NT2/D1 (cell line): ENCODE results near the gene BRD9.
"Not testable (repeated sequence)": the region's sequence is repeated elsewhere in the genome, so short reads cannot be mapped to it uniquely, and the experiment has no call there.

Experiments used
- DNase-seq: peaks from one replicate; pipeline ENCODE4 v3.0.0-alpha.2; 2011; ENCODE audit warnings: low read depth, low spot score
- H3K27me3 ChIP-seq: 2 replicates; pipeline ENCODE4 v1.6.0; 2011; ENCODE audit warnings: mild to moderate bottlenecking; ENCODE audit not compliant: insufficient read length, insufficient read depth
- H3K36me3 ChIP-seq: 2 replicates; pipeline ENCODE4 v1.6.1; 2011; ENCODE audit warnings: mild to moderate bottlenecking, low read length, mixed read lengths; ENCODE audit not compliant: insufficient read depth, insufficient read length
- H3K4me1 ChIP-seq: 2 replicates; pipeline ENCODE4 v1.5.1; 2011; ENCODE audit not compliant: insufficient read depth, insufficient read length
- H3K4me3 ChIP-seq: 2 replicates; pipeline ENCODE4 v1.5.1; 2011; ENCODE audit warnings: low read depth; ENCODE audit not compliant: insufficient read length
- H3K9ac ChIP-seq: 2 replicates; pipeline ENCODE4 v1.6.0; 2011; ENCODE audit warnings: low read depth; ENCODE audit not compliant: insufficient read length
- H3K9me3 ChIP-seq: 2 replicates; pipeline ENCODE4 v1.5.1; 2011; ENCODE audit warnings: mild to moderate bottlenecking, low read length; ENCODE audit not compliant: insufficient read depth
- SUZ12 ChIP-seq: IDR thresholded peaks from 2 replicates; pipeline ENCODE4 v1.6.1; 2011; ENCODE audit not compliant: insufficient read length, insufficient read depth; ENCODE audit errors: extremely low read depth
- YY1 ChIP-seq: IDR thresholded peaks from 2 replicates; pipeline ENCODE4 v1.6.1; 2011; ENCODE audit not compliant: insufficient read length, insufficient read depth
- ZNF274 ChIP-seq: IDR thresholded peaks from 2 replicates; pipeline ENCODE4 v1.6.1; 2011; ENCODE audit warnings: mild to moderate bottlenecking, low read depth, low read length

BRD9 gene

GRCh38 chr5:856531-857425 is 35.8 kb downstream of the BRD9 start:
- Histone ChIP-seq H3K4me1 (no peaks in the 10 kb centered on the region), H3K9ac (no peak overlapping the region), H3K36me3 (peaks cover 42% of the 10 kb centered on the region), H3K9me3 (no peaks in the 10 kb centered on the region), H3K27me3 (no peaks in the 10 kb centered on the region), H3K4me3 (no peak overlapping the region)
- no peak for DNase-seq
- TF ChIP-seq SUZ12, result no peak
- TF ChIP-seq ZNF274, result no peak
- TF ChIP-seq YY1, result no peak

DNA sequence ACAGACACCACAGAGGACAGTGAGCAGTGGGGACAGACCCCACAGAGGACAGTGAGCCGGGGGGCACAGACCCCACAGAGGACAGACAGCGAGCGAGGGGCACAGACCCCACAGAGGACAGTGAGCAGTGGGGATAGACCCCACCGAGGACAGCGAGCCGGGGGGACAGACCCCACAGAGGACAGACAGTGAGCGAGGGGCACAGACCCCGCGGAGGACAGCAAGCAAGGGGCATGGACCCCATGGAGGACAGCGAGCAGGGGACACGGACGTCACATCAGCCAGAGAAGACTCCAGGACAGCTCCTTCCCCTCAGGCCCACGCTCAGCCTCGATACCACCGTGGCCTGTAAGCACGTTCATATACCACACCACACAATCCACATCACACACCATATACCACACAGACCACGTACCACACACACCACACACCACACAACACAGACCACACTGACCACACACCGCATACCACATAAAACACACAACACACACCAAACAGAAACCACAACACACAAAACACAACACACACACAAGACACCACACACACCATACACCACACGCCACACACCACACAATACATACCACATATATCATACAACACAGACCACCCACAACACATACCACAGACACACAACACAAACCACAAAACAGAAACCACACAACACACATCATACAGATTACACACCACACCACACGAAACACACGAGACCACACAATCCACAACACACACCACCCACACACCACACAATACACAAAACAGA is 36.6 kb downstream of the BRD9 start:
- DNase-seq, result no peak
- H3K9ac ChIP-seq, result no peak overlapping the region
- peaks cover under 1% of the 10 kb centered on the region for H3K4me1 ChIP-seq
- H3K36me3 ChIP-seq, result peaks cover 34% of the 10 kb centered on the region
- TF ChIP-seq YY1, result no peak
- no peak for TF ChIP-seq ZNF274
- no peaks in the 10 kb centered on the region for H3K9me3 ChIP-seq
- no peak overlapping the region for H3K4me3 ChIP-seq
- H3K27me3 ChIP-seq, result no peaks in the 10 kb centered on the region

DNA sequence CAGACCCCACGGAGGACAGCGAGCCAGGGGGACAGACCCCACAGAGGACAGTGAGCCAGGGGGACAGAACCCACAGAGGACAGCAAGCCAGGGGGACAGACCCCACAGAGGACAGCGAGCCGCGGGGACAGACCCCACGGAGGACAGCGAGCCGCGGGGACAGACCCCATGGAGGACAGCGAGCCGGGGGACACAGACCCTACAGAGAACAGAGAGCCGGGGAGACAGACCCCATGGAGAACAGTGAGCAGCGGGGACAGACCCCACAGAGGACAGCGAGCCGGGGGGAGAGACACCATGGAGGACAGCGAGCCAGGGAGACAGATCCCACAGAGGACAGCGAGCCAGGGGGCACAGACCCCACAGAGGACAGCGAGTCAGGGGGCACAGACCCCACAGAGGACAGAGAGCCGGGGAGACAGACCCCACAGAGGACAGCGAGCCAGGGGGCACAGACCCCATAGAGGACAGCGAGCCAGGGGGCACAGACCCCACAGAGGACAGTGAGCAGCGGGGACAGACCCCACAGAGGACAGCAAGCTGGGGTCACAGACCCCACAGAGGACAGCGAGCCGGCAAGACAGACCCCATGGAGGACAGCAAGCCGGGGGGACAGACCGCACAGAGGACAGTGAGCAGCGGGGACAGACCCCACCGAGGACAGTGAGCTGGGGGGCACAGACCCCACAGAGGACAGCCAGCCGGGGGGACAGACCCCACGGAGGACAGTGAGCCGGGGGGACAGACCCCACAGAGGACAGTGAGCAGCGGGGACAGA is 37.4 kb downstream of the BRD9 start:
- Histone ChIP-seq H3K27me3 (no peaks in the 10 kb centered on the region), H3K9me3 (no peaks in the 10 kb centered on the region), H3K4me1 (peaks cover 5% of the 10 kb centered on the region), H3K36me3 (peaks cover 26% of the 10 kb centered on the region), H3K4me3 (no peak overlapping the region), H3K9ac (no peak overlapping the region)
- no peak for DNase-seq
- TF ChIP-seq YY1, result no peak
- no peak for TF ChIP-seq ZNF274
- TF ChIP-seq SUZ12, result no peak

DNA sequence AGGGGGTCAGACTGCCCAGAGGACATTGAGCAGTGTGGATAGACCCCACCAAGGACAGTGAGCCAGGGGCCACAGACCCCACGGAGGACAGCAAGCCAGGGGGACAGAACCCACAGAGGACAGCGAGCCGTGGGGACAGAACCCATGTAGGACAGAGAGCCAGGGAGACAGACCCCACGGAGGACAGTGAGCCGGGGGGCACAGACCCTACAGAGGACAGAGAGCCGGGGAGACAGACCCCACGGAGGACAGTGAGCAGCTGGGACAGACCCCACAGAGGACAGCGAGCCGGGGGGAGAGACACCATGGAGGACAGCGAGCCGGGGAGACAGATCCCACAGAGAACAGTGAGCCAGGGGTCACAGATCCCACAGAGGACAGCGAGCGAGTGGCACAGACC is 38.4 kb downstream of the BRD9 start:
- H3K9me3 ChIP-seq, result no peaks in the 10 kb centered on the region
- H3K4me3 ChIP-seq, result no peak overlapping the region
- no peaks in the 10 kb centered on the region for H3K27me3 ChIP-seq
- H3K4me1 ChIP-seq, result peaks cover 9% of the 10 kb centered on the region
- DNase-seq, result no peak
- no peak for TF ChIP-seq SUZ12
- H3K9ac ChIP-seq, result no peak overlapping the region
- peaks cover 22% of the 10 kb centered on the region for H3K36me3 ChIP-seq

GRCh38 chr5:853416-854090 is 39.0 kb downstream of the BRD9 start:
- H3K27me3 ChIP-seq, DNase-seq, H3K9ac ChIP-seq, H3K4me1 ChIP-seq, H3K9me3 ChIP-seq, H3K4me3 ChIP-seq: not testable (repeated sequence)
- peaks cover 21% of the 10 kb centered on the region for H3K36me3 ChIP-seq

DNA sequence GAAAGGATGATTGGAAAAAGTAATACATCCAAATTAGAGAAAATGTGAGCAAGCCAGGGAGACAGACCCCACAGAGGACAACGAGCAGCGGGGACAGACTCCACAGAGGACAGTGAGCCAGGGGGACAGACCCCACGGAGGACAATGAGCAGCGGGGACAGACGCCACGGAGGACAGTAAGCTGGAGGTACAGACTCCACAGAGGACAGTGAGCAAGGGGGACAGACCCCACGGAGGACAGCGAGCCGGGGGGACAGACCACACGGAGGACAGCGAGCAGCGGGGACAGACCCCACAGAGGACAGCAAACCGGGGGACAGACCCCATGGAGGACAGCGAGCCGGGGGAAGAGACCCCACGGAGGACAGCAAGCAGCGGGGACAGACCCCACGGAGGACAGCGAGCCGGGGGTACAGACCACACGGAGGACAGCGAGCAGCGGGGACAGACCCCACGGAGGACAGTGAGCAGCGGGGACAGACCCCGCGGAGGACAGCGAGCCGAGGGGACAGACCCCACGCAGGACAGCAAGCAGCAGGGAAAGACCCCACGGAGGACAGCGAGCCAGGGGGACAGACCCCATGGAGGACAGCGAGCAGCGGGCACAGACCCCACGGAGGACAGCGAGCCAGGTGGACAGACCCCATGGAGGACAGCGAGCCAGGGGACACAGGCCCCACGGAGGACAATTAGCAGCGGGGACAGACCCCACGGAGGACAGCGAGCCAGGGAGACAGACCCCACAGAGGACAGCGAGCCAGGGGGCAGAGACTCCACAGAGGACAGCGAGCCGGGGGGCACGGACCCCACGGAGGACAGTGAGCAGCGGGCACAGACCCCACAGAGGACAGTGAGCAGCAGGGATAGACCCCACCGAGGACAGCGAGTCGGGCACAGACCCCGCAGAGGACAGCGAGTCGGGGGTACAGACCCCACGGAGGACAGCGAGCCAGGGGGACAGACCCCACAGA is 39.9 kb downstream of the BRD9 start:
- H3K9me3 ChIP-seq, result no peaks in the 10 kb centered on the region
- TF ChIP-seq ZNF274, result no peak
- peaks cover 9% of the 10 kb centered on the region for H3K4me1 ChIP-seq
- no peak for DNase-seq
- H3K9ac ChIP-seq, result no peak overlapping the region
- peaks cover 16% of the 10 kb centered on the region for H3K36me3 ChIP-seq
- no peak overlapping the region for H3K4me3 ChIP-seq
- H3K27me3 ChIP-seq, result no peaks in the 10 kb centered on the region
